PC-3 (cell line): ENCODE data around the gene BRD4. TPM values are rescaled to one million over a fixed set of nuclear protein-coding genes. Genes with fewer than 3 reads are reported as not detected.
A peak's percentile ranks its signal among the peaks of the same experiment; 100 is the strongest.

Experiments used
- ATAC-seq: fragments of 200-7000 bp; cut with Tn5 transposase; 2 replicates; pipeline ENCODE4 v1.9.1; 2020; ENCODE audit warnings: mild to moderate bottlenecking, moderate library complexity
- BruUV-seq: library from RNA; stranded (reverse); fragments of 400-500 nt; replicated peaks from 2 replicates; lab custom pipeline; 2021; lab: Mats Ljungman, UMichigan
- CTCF ChIA-PET: fragments of 300-600 bp; sonication (Branson Sonifier 250); formaldehyde crosslinking; loops from one replicate; lab custom pipeline; 2022; ENCODE audit warnings: antibody characterized with exemption; lab: Charles Lee
- POLR2A ChIA-PET: fragments of 300-600 bp; sonication (Branson Sonifier 250); formaldehyde crosslinking; loops from one replicate; lab custom pipeline; 2022; ENCODE audit warnings: antibody characterized with exemption; ENCODE audit not compliant: unreplicated experiment; lab: Charles Lee
- DNase-seq: peaks from one replicate; pipeline ENCODE4 v3.0.0-alpha.2; 2015
- H2AFZ ChIP-seq: fragments of 300-600 bp; sonication (generic); 2 replicates; pipeline ENCODE4 v1.6.0; 2016; ENCODE audit warnings: antibody characterized with exemption, low read length
- H3F3A ChIP-seq: fragments of 300-600 bp; sonication (generic); one replicate; pipeline ENCODE4 v1.6.0; 2017; ENCODE audit warnings: antibody characterized with exemption, low read length, control low read depth, mild to moderate bottlenecking; ENCODE audit not compliant: unreplicated experiment
- H3K27ac ChIP-seq: fragments of 300-600 bp; sonication (generic); 2 replicates; pipeline ENCODE4 v1.5.1; 2016; ENCODE audit warnings: mild to moderate bottlenecking, low read length
- H3K27me3 ChIP-seq: fragments of 300-600 bp; sonication (generic); 2 replicates; pipeline ENCODE4 v1.6.1; 2016; ENCODE audit warnings: low read length, mixed read lengths
- H3K36me3 ChIP-seq: fragments of 300-600 bp; sonication (generic); 2 replicates; pipeline ENCODE4 v1.6.1; 2016; ENCODE audit warnings: low read depth, mixed run types, low read length, mixed read lengths
- H3K4me1 ChIP-seq: fragments of 300-600 bp; sonication (generic); 2 replicates; pipeline ENCODE4 v1.5.1; 2016; ENCODE audit warnings: low read length; ENCODE audit not compliant: insufficient read depth
- H3K4me2 ChIP-seq: fragments of 300-600 bp; sonication (generic); 2 replicates; pipeline ENCODE4 v1.6.0; 2016; ENCODE audit warnings: low read length
- H3K4me3 ChIP-seq: fragments of 300-600 bp; sonication (generic); 2 replicates; pipeline ENCODE4 v1.5.1; 2016; ENCODE audit warnings: mild to moderate bottlenecking, low read length, mixed read lengths
- H3K79me2 ChIP-seq: fragments of 300-600 bp; sonication (generic); 2 replicates; pipeline ENCODE4 v1.6.1; 2017; ENCODE audit warnings: low read length, mixed read lengths
- H3K9ac ChIP-seq: fragments of 300-600 bp; sonication (generic); 2 replicates; pipeline ENCODE4 v1.6.0; 2016; ENCODE audit warnings: mild to moderate bottlenecking, low read length
- H3K9me2 ChIP-seq: fragments of 300-600 bp; sonication (generic); replicated peaks from 2 replicates; pipeline ENCODE4 v1.6.1; 2016; ENCODE audit warnings: mixed run types, low read length, mixed read lengths
- H3K9me3 ChIP-seq: fragments of 300-600 bp; sonication (generic); 2 replicates; pipeline ENCODE4 v1.6.1; 2016; ENCODE audit warnings: low read length, mixed read lengths
- H4K20me1 ChIP-seq: fragments of 300-600 bp; sonication (generic); 2 replicates; pipeline ENCODE4 v1.6.1; 2016; ENCODE audit warnings: low read length, mixed read lengths
- EZH2 ChIP-seq: fragments of 300-600 bp; sonication (generic); IDR thresholded peaks from one replicate; pipeline ENCODE4 v1.6.1; 2017; ENCODE audit warnings: antibody characterized with exemption, mild to moderate bottlenecking, low read length; ENCODE audit not compliant: unreplicated experiment
- EZH2phosphoT487 ChIP-seq: fragments of 300-600 bp; sonication (generic); IDR thresholded peaks from 2 replicates; pipeline ENCODE4 v1.6.1; 2018; ENCODE audit warnings: mild to moderate bottlenecking, antibody characterized with exemption, low read length, borderline replicate concordance
- intact Hi-C: fragments of 100-400 bp; cut with micrococcal nuclease; formaldehyde crosslinking; loops from 2 replicates; pipeline ENCODE4 v1.9.0; 2023
- total RNA-seq: library from RNA; depleted of rRNA; stranded (reverse); fragments of >200 nt; gene quantifications from 2 replicates; pipeline ENCODE4 v1.2.3, GENCODE V29; 2014
- TF ChIP-seq, protein P1 (sequence below): fragments of 300-600 bp; sonication (generic); conservative IDR thresholded peaks from 2 replicates; pipeline ENCODE4 v1.5.1; 2017; ENCODE audit warnings: antibody characterized with exemption, low read depth, mild to moderate bottlenecking, low read length

The BRD4 gene
- total RNA-seq, 1 experiment from 2014 or later = 20.9 TPM

DNA sequence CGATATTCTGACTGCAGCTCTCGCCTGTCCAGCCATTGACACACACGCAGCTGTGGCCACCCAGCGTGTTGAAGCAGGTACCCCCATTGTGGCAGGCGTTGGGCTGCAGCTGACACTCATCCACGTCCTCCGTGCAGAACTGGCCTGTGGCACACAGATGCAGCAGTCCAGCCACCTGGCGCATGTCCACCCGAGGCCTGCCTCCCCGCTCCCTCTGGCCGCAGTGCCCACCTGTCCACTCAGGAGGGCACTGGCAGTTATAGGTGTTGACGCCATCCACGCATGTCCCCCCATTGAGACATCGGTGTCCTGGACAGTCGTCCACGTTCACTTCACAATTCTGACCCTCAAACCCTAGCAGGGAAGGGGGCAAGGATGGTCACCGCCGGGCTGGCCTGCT lies 140.8 kb downstream of the BRD4 start:
- BruUV-seq = no TSS peak
- POLR2A ChIA-PET = no interaction called here
- no peaks in the 10 kb centered on the region for H3K9me3 ChIP-seq
- DNase-seq = no peak
- no peaks in the 10 kb centered on the region for H3F3A ChIP-seq
- CTCF ChIA-PET = no interaction called here
- peaks cover 10% of the 10 kb centered on the region for H3K4me1 ChIP-seq
- intact Hi-C loops = no loop called here
- H4K20me1 ChIP-seq = no peaks in the 10 kb centered on the region
- H3K79me2 ChIP-seq = peaks cover 6% of the 10 kb centered on the region; the same call in 1 of the 2 replicates
- H3K9me2 ChIP-seq = no peaks in the 10 kb centered on the region
- no peak overlapping the region for H3K9ac ChIP-seq
- H3K27me3 ChIP-seq = no peaks in the 10 kb centered on the region
- TF ChIP-seq EZH2 (no peak), EZH2phosphoT487 (no peak)
- TF ChIP-seq, protein P1, sequence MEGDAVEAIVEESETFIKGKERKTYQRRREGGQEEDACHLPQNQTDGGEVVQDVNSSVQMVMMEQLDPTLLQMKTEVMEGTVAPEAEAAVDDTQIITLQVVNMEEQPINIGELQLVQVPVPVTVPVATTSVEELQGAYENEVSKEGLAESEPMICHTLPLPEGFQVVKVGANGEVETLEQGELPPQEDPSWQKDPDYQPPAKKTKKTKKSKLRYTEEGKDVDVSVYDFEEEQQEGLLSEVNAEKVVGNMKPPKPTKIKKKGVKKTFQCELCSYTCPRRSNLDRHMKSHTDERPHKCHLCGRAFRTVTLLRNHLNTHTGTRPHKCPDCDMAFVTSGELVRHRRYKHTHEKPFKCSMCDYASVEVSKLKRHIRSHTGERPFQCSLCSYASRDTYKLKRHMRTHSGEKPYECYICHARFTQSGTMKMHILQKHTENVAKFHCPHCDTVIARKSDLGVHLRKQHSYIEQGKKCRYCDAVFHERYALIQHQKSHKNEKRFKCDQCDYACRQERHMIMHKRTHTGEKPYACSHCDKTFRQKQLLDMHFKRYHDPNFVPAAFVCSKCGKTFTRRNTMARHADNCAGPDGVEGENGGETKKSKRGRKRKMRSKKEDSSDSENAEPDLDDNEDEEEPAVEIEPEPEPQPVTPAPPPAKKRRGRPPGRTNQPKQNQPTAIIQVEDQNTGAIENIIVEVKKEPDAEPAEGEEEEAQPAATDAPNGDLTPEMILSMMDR = no peak
- H3K27ac ChIP-seq = no peak overlapping the region
- no peak overlapping the region for H3K4me2 ChIP-seq
- H2AFZ ChIP-seq = no peak overlapping the region
- H3K36me3 ChIP-seq = no peaks in the 10 kb centered on the region
- H3K4me3 ChIP-seq = no peak overlapping the region
- ATAC-seq = no peak

DNA sequence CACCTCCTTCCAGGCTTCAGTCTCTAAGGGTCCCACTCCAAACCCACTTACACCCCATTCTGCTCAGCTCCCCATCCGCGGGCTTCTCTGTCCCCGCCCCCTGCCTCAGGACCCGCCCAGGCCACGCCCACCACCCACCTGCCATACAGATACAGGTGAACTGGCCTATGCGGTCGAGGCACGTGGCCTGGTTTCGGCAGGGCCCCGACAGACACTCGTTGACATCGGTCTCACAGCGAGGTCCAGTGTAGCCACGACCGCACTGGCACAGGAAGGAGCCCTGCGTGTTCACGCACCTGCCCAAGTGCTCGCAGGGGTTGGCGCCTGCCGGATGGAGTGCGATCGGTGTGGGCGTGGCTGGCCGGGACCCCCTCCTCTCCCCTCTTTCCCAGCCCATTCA lies 143.5 kb downstream of the BRD4 start:
- Histone ChIP-seq H3K4me2 (no peak overlapping the region), H3K4me1 (no peaks in the 10 kb centered on the region), H3K9ac (no peak overlapping the region), H4K20me1 (no peaks in the 10 kb centered on the region), H2AFZ (no peak overlapping the region), H3K36me3 (no peaks in the 10 kb centered on the region), H3F3A (no peaks in the 10 kb centered on the region), H3K27me3 (no peaks in the 10 kb centered on the region), H3K4me3 (no peak overlapping the region), H3K9me3 (no peaks in the 10 kb centered on the region), H3K27ac (no peak overlapping the region), H3K9me2 (no peaks in the 10 kb centered on the region), H3K79me2 (no peaks in the 10 kb centered on the region)
- intact Hi-C loops = no loop called here
- DNase-seq (no peak), ATAC-seq (no peak)
- ChIA-PET CTCF (no interaction called here), POLR2A (no interaction called here)
- TF ChIP-seq EZH2phosphoT487 = no peak
- TF ChIP-seq, protein P1 = no peak
- no peak for TF ChIP-seq EZH2
- no TSS peak for BruUV-seq

GRCh38 chr19:15187026-15188007 lies 145.0 kb downstream of the BRD4 start:
- peak; percentile 18; the same call in 1 of the 2 replicates for ATAC-seq
- Histone ChIP-seq H3K36me3 (no peaks in the 10 kb centered on the region), H3K79me2 (no peaks in the 10 kb centered on the region)

More at GRCh38 chr19:15187026-15188007, 145.0 kb downstream of the BRD4 start:
- H3K9ac ChIP-seq = no peak overlapping the region
- H3K4me3 ChIP-seq = no peak overlapping the region
- no peak overlapping the region for H2AFZ ChIP-seq
- POLR2A ChIA-PET = no interaction called here
- no peaks in the 10 kb centered on the region for H3K9me2 ChIP-seq
- no peak overlapping the region for H3K4me2 ChIP-seq
- H3F3A ChIP-seq = no peaks in the 10 kb centered on the region
- DNase-seq = peak; percentile 19
- TF ChIP-seq EZH2phosphoT487 (no peak), EZH2 (no peak)
- TF ChIP-seq, protein P1 = no peak
- H3K27ac ChIP-seq = no peak overlapping the region
- no peaks in the 10 kb centered on the region for H4K20me1 ChIP-seq
- no peaks in the 10 kb centered on the region for H3K27me3 ChIP-seq
- H3K9me3 ChIP-seq = no peaks in the 10 kb centered on the region
- CTCF ChIA-PET = interaction anchor here (0.6 kb wide), 1 partner anchor 8 kb away, joined by 6 read pairs; no protein-coding TSS in a partner anchor
- intact Hi-C loops = no loop called here
- no peaks in the 10 kb centered on the region for H3K4me1 ChIP-seq
- no TSS peak for BruUV-seq
